HCT116 (cell line): ENCODE results near the gene PUM1.

Source experiments
- ATF3 ChIP-seq: IDR thresholded peaks from 2 replicates; pipeline ENCODE4 v1.6.1; 2012
- CTCF ChIP-seq, 3 experiments: fragments of 200-600 bp in 1 of 3; sonication (generic) in 1 of 3; IDR thresholded peaks in 2 of 3; conservative IDR thresholded peaks in 1 of 3; 2 replicates each; pipeline ENCODE4 v1.5.1; 2012 to 2017; ENCODE audit warnings: low read depth in 2 of 3, low read length in 2 of 3, antibody characterized with exemption in 1 of 3, borderline replicate concordance in 1 of 3, control low read depth in 1 of 3, mild to moderate bottlenecking in 1 of 3, mixed read lengths in 1 of 3, mixed run types in 1 of 3, moderate library complexity in 1 of 3; ENCODE audit not compliant: insufficient read depth in 1 of 3
- EZH2phosphoT487 ChIP-seq: fragments of 200-600 bp; IDR thresholded peaks from 2 replicates; pipeline ENCODE4 v1.6.1; 2018; ENCODE audit warnings: antibody characterized with exemption, borderline replicate concordance
- RAD21 ChIP-seq: IDR thresholded peaks from 2 replicates; pipeline ENCODE4 v1.6.1; 2012; ENCODE audit warnings: low read depth, mild to moderate bottlenecking
- TF ChIP-seq, protein P1 (sequence below): IDR thresholded peaks from 2 replicates; pipeline ENCODE4 v1.6.1; 2012; ENCODE audit warnings: low read depth

DNA sequence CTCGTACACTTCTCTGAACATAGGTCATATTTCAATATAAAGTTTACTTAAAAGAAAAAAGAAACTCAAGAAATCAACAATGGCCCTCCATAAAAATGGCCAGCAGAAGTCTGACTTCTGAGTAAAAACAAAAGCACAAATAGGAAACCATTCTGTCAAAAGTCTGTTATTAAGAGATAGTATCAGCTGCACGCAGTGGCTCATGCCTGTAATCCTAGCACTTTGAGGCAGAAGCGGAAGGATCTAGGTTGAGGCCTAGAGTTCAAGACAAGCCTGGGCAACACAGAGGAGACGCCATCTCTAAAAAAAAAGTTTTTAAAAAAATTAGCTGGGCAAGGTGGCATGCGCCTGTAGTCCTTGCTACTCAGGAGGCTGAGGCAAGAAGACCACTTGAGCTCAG lies 67.3 kb downstream of the PUM1 start:
- TF ChIP-seq CTCF (IDR thresholded peaks at IDR 0.05 in 2 of 3, conservative IDR thresholded peaks at IDR 0.05 in 1 of 3; ENCODE audit: borderline replicate concordance in 1 of 3, insufficient read depth in 1 of 3, low read depth in 2 of 3, low read length in 2 of 3) (no peak), ATF3 (no peak), RAD21 (no peak), EZH2phosphoT487 (no peak)
- TF ChIP-seq, protein P1, sequence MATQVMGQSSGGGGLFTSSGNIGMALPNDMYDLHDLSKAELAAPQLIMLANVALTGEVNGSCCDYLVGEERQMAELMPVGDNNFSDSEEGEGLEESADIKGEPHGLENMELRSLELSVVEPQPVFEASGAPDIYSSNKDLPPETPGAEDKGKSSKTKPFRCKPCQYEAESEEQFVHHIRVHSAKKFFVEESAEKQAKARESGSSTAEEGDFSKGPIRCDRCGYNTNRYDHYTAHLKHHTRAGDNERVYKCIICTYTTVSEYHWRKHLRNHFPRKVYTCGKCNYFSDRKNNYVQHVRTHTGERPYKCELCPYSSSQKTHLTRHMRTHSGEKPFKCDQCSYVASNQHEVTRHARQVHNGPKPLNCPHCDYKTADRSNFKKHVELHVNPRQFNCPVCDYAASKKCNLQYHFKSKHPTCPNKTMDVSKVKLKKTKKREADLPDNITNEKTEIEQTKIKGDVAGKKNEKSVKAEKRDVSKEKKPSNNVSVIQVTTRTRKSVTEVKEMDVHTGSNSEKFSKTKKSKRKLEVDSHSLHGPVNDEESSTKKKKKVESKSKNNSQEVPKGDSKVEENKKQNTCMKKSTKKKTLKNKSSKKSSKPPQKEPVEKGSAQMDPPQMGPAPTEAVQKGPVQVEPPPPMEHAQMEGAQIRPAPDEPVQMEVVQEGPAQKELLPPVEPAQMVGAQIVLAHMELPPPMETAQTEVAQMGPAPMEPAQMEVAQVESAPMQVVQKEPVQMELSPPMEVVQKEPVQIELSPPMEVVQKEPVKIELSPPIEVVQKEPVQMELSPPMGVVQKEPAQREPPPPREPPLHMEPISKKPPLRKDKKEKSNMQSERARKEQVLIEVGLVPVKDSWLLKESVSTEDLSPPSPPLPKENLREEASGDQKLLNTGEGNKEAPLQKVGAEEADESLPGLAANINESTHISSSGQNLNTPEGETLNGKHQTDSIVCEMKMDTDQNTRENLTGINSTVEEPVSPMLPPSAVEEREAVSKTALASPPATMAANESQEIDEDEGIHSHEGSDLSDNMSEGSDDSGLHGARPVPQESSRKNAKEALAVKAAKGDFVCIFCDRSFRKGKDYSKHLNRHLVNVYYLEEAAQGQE, result no peak
